Measurements from ENCODE around the gene CYP2S1. TPM values are rescaled to one million over a fixed set of nuclear protein-coding genes. Genes with fewer than 3 reads are reported as not detected.
A peak's percentile ranks its signal among the peaks of the same experiment; 100 is the strongest.

Gene CYP2S1
- total RNA-seq, 1 donor from 2014 or later, result 4.0 TPM

- Mint-ChIP-seq H3K27ac (no peak overlapping the region), H3K27me3 (peaks cover 4% of the 10 kb centered on the region), H3K4me3 (ENCODE audit: low read depth) (no peak overlapping the region), H3K36me3 (ENCODE audit: insufficient read depth) (no peaks in the 10 kb centered on the region), H3K9me3 (ENCODE audit: low read depth) (no peaks in the 10 kb centered on the region), H3K4me1 (ENCODE audit: low read depth) (peaks cover 8% of the 10 kb centered on the region)
- DNase-seq (ENCODE audit: low spot score, unreplicated experiment), result no peak
- no peak for TF ChIP-seq CTCF (IDR thresholded peaks at IDR 0.05; ENCODE audit: unreplicated experiment)
These were observed 21.1 kb downstream of the CYP2S1 start for GRCh38 chr19:41214161-41214560.

GRCh38 chr19:41217741-41218140 lies 24.7 kb downstream of the CYP2S1 start:
- peaks cover 8% of the 10 kb centered on the region for H3K36me3 Mint-ChIP-seq (ENCODE audit: insufficient read depth)
- no peak for DNase-seq (ENCODE audit: low spot score, unreplicated experiment)
- H3K4me1 Mint-ChIP-seq (ENCODE audit: low read depth), result peaks cover 13% of the 10 kb centered on the region
- H3K27me3 Mint-ChIP-seq, result peaks cover 21% of the 10 kb centered on the region
- no peaks in the 10 kb centered on the region for H3K9me3 Mint-ChIP-seq (ENCODE audit: low read depth)
- H3K27ac Mint-ChIP-seq, result peak overlapping the region; percentile 70
- no peak for TF ChIP-seq CTCF (IDR thresholded peaks at IDR 0.05; ENCODE audit: unreplicated experiment)
- H3K4me3 Mint-ChIP-seq (ENCODE audit: low read depth), result peak overlapping the region; percentile 58

GRCh38 chr19:41218249-41218614 lies 25.2 kb downstream of the CYP2S1 start:
- Mint-ChIP-seq H3K27ac (peak overlapping the region; percentile 90), H3K36me3 (ENCODE audit: insufficient read depth) (peaks cover 8% of the 10 kb centered on the region), H3K27me3 (peaks cover 21% of the 10 kb centered on the region)

GRCh38 chr19:41218615-41219507 lies 25.8 kb downstream of the CYP2S1 start, which contains the start of gene AXL:
AXL (plus strand) TSS chr19:41219223; CDS start chr19:41219393, 170 bp downstream.
- Mint-ChIP-seq H3K4me1 (ENCODE audit: low read depth) (peaks cover 23% of the 10 kb centered on the region), H3K27ac (peak within 1 kb of the TSS; percentile 90), H3K9me3 (ENCODE audit: low read depth) (no peaks in the 10 kb centered on the region), H3K36me3 (ENCODE audit: insufficient read depth) (peaks cover 8% of the 10 kb centered on the region), H3K4me3 (ENCODE audit: low read depth) (peak within 1 kb of the TSS; percentile 79), H3K27me3 (peaks cover 25% of the 10 kb centered on the region)
- TF ChIP-seq CTCF (IDR thresholded peaks at IDR 0.05; ENCODE audit: unreplicated experiment), result no peak
- peak; percentile 49 for DNase-seq (ENCODE audit: low spot score, unreplicated experiment)

More at GRCh38 chr19:41218249-41218614, 25.2 kb downstream of the CYP2S1 start:
- peak overlapping the region; percentile 79 for H3K4me3 Mint-ChIP-seq (ENCODE audit: low read depth)
- peaks cover 17% of the 10 kb centered on the region for H3K4me1 Mint-ChIP-seq (ENCODE audit: low read depth)
- no peak for DNase-seq (ENCODE audit: low spot score, unreplicated experiment)
- TF ChIP-seq CTCF (IDR thresholded peaks at IDR 0.05; ENCODE audit: unreplicated experiment), result no peak
- H3K9me3 Mint-ChIP-seq (ENCODE audit: low read depth), result no peaks in the 10 kb centered on the region

GRCh38 chr19:41219924-41220567 lies 27.0 kb downstream of the CYP2S1 start:
- Mint-ChIP-seq H3K4me1 (ENCODE audit: low read depth) (peaks cover 24% of the 10 kb centered on the region), H3K9me3 (ENCODE audit: low read depth) (no peaks in the 10 kb centered on the region), H3K4me3 (ENCODE audit: low read depth) (peak overlapping the region; percentile 79), H3K36me3 (ENCODE audit: insufficient read depth) (peaks cover 8% of the 10 kb centered on the region), H3K27ac (peak overlapping the region; percentile 73), H3K27me3 (peaks cover 26% of the 10 kb centered on the region)
- no peak for TF ChIP-seq CTCF (IDR thresholded peaks at IDR 0.05; ENCODE audit: unreplicated experiment)
- no peak for DNase-seq (ENCODE audit: low spot score, unreplicated experiment)

All from progenitor cell of endocrine pancreas (in vitro differentiated cells).